ENCODE results near the gene LOXL4.

Gene LOXL4

GRCh38 chr10:98244586-98244985, 23.4 kb downstream of the LOXL4 start:
- Histone ChIP-seq H3K14ac (ENCODE audit: low read length in 2 of 2) (no peak overlapping the region), H3K4me3 (ENCODE audit: insufficient read depth in 1 of 2, low read depth in 1 of 2, low read length in 2 of 2) (no peak overlapping the region)
- 100% methylated on average over 2 of the region's 2 CpGs for WGBS

GRCh38 chr10:98244141-98244540, 23.9 kb downstream of the LOXL4 start:
- H3K14ac ChIP-seq (ENCODE audit: low read length in 2 of 2): no peak overlapping the region
- H3K27ac ChIP-seq (ENCODE audit: low read length, poor library complexity, severe bottlenecking): no peak overlapping the region
- WGBS: 98% methylated on average over 5 of the region's 5 CpGs
- H2BK120ac ChIP-seq (ENCODE audit: low read depth, low read length): no peak overlapping the region
- H3K4me2 ChIP-seq (ENCODE audit: low read length, poor library complexity, severe bottlenecking): no peak overlapping the region
- H3K4me1 ChIP-seq (ENCODE audit: control insufficient read depth, insufficient read depth, low read depth, low read length): peaks cover 5% of the 10 kb centered on the region
- no peak overlapping the region for H3K18ac ChIP-seq (ENCODE audit: low read depth in 1 of 2, low read length in 2 of 2)
- no peak overlapping the region for H2AK5ac ChIP-seq (ENCODE audit: low read length, severe bottlenecking)
- no peaks in the 10 kb centered on the region for H3K9me3 ChIP-seq (ENCODE audit: control insufficient read depth, low read length)
- H2AFZ ChIP-seq (ENCODE audit: low read depth, low read length): no peak overlapping the region
- peaks cover 6% of the 10 kb centered on the region for H3K79me1 ChIP-seq (replicated peaks; ENCODE audit: low read length, poor library complexity, severe bottlenecking)
- DNase-seq: no peak
- no peak overlapping the region for H3K23ac ChIP-seq (ENCODE audit: low read length in 2 of 2)
- H2BK5ac ChIP-seq (ENCODE audit: low read depth, low read length, poor library complexity, severe bottlenecking): no peak overlapping the region
- H2BK15ac ChIP-seq (ENCODE audit: low read depth, poor library complexity, severe bottlenecking): peak overlapping the region; percentile 30
- H3K4ac ChIP-seq (ENCODE audit: low read depth in 1 of 2, low read length in 2 of 2): no peak overlapping the region
- H4K91ac ChIP-seq (ENCODE audit: low read length): no peak overlapping the region
- no peak overlapping the region for H4K8ac ChIP-seq (ENCODE audit: low read length)
- no peaks in the 10 kb centered on the region for H3K27me3 ChIP-seq (ENCODE audit: control insufficient read depth in 1 of 2, insufficient read depth in 1 of 2, low read length in 2 of 2)
- no peak overlapping the region for H3K9ac ChIP-seq (ENCODE audit: low read length)
- H3K4me3 ChIP-seq (ENCODE audit: insufficient read depth in 1 of 2, low read depth in 1 of 2, low read length in 2 of 2): no peak overlapping the region
- H3K36me3 ChIP-seq (ENCODE audit: control insufficient read depth in 1 of 2, insufficient read depth in 2 of 2, low read depth in 1 of 2, low read length in 2 of 2): peaks cover 25 to 69% of the 10 kb centered on the region in 2 experiments
- H2BK12ac ChIP-seq (ENCODE audit: low read length in 2 of 2): no peak overlapping the region

More at GRCh38 chr10:98244586-98244985, 23.4 kb downstream of the LOXL4 start:
- no peak overlapping the region for H2AK5ac ChIP-seq (ENCODE audit: low read length, severe bottlenecking)
- H4K8ac ChIP-seq (ENCODE audit: low read length): no peak overlapping the region
- H2AFZ ChIP-seq (ENCODE audit: low read depth, low read length): no peak overlapping the region
- H3K27ac ChIP-seq (ENCODE audit: low read length, poor library complexity, severe bottlenecking): no peak overlapping the region
- no peak overlapping the region for H3K18ac ChIP-seq (ENCODE audit: low read depth in 1 of 2, low read length in 2 of 2)
- H2BK120ac ChIP-seq (ENCODE audit: low read depth, low read length): no peak overlapping the region
- no peak overlapping the region for H2BK5ac ChIP-seq (ENCODE audit: low read depth, low read length, poor library complexity, severe bottlenecking)
- no peak overlapping the region for H3K4ac ChIP-seq (ENCODE audit: low read depth in 1 of 2, low read length in 2 of 2)
- H3K9me3 ChIP-seq (ENCODE audit: control insufficient read depth, low read length): no peaks in the 10 kb centered on the region
- no peak overlapping the region for H3K4me2 ChIP-seq (ENCODE audit: low read length, poor library complexity, severe bottlenecking)
- H3K9ac ChIP-seq (ENCODE audit: low read length): no peak overlapping the region
- no peak overlapping the region for H4K91ac ChIP-seq (ENCODE audit: low read length)
- no peak overlapping the region for H3K23ac ChIP-seq (ENCODE audit: low read length in 2 of 2)
- no peak for DNase-seq
- no peak overlapping the region for H2BK12ac ChIP-seq (ENCODE audit: low read length in 2 of 2)
- no peak overlapping the region for H2BK15ac ChIP-seq (ENCODE audit: low read depth, poor library complexity, severe bottlenecking)
- H3K4me1 ChIP-seq (ENCODE audit: control insufficient read depth, insufficient read depth, low read depth, low read length): peaks cover 5% of the 10 kb centered on the region
- peaks cover 8% of the 10 kb centered on the region for H3K79me1 ChIP-seq (replicated peaks; ENCODE audit: low read length, poor library complexity, severe bottlenecking)
- H3K36me3 ChIP-seq (ENCODE audit: control insufficient read depth in 1 of 2, insufficient read depth in 2 of 2, low read depth in 1 of 2, low read length in 2 of 2): peaks cover 25 to 70% of the 10 kb centered on the region in 2 experiments
- H3K27me3 ChIP-seq (ENCODE audit: control insufficient read depth in 1 of 2, insufficient read depth in 1 of 2, low read length in 2 of 2): no peaks in the 10 kb centered on the region

DNA sequence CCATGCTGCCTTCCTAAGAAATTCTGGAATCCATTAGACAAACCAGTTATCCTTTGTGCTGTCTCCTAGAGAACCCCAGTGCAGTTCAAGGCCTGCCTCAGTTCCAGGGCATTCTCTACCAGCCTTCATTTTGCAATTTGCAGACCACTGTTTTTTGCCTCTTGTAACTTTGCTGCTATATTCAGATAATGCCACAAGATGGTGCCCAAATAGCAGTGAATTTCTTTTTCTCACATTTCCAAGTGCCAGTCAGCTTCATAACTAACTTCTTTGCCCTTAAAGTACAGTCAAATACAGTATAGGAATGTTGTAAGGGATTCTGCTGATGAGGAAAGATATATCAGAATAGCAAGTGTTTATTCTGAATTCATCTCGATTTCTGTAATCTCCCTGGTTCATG, 25.2 kb downstream of the LOXL4 start:
- no peak overlapping the region for H3K4me3 ChIP-seq (ENCODE audit: insufficient read depth in 1 of 2, low read depth in 1 of 2, low read length in 2 of 2)
- peaks cover 2% of the 10 kb centered on the region for H3K79me1 ChIP-seq (replicated peaks; ENCODE audit: low read length, poor library complexity, severe bottlenecking)
- no peak overlapping the region for H3K4me2 ChIP-seq (ENCODE audit: low read length, poor library complexity, severe bottlenecking)
- no peak overlapping the region for H2BK120ac ChIP-seq (ENCODE audit: low read depth, low read length)
- WGBS: 100% methylated on average over 1 of the region's 1 CpG
- no peak overlapping the region for H3K9ac ChIP-seq (ENCODE audit: low read length)
- H3K18ac ChIP-seq (ENCODE audit: low read depth in 1 of 2, low read length in 2 of 2): no peak overlapping the region
- H2AK5ac ChIP-seq (ENCODE audit: low read length, severe bottlenecking): no peak overlapping the region
- H3K23ac ChIP-seq (ENCODE audit: low read length in 2 of 2): no peak overlapping the region
- H3K9me3 ChIP-seq (ENCODE audit: control insufficient read depth, low read length): no peaks in the 10 kb centered on the region
- no peak overlapping the region for H2AFZ ChIP-seq (ENCODE audit: low read depth, low read length)
- no peak overlapping the region for H2BK12ac ChIP-seq (ENCODE audit: low read length in 2 of 2)
- H3K4me1 ChIP-seq (ENCODE audit: control insufficient read depth, insufficient read depth, low read depth, low read length): peaks cover 5% of the 10 kb centered on the region
- no peaks in the 10 kb centered on the region for H3K27me3 ChIP-seq (ENCODE audit: control insufficient read depth in 1 of 2, insufficient read depth in 1 of 2, low read length in 2 of 2)
- H2BK15ac ChIP-seq (ENCODE audit: low read depth, poor library complexity, severe bottlenecking): no peak overlapping the region
- no peak overlapping the region for H3K27ac ChIP-seq (ENCODE audit: low read length, poor library complexity, severe bottlenecking)
- H3K14ac ChIP-seq (ENCODE audit: low read length in 2 of 2): no peak overlapping the region
- no peak overlapping the region for H2BK5ac ChIP-seq (ENCODE audit: low read depth, low read length, poor library complexity, severe bottlenecking)
- DNase-seq: peak; percentile 59
- H3K4ac ChIP-seq (ENCODE audit: low read depth in 1 of 2, low read length in 2 of 2): no peak overlapping the region
- H4K8ac ChIP-seq (ENCODE audit: low read length): no peak overlapping the region
- H3K36me3 ChIP-seq (ENCODE audit: control insufficient read depth in 1 of 2, insufficient read depth in 2 of 2, low read depth in 1 of 2, low read length in 2 of 2): peaks cover 16 to 69% of the 10 kb centered on the region in 2 experiments
- no peak overlapping the region for H4K91ac ChIP-seq (ENCODE audit: low read length)

- H2BK5ac ChIP-seq (ENCODE audit: low read depth, low read length, poor library complexity, severe bottlenecking): no peak overlapping the region
- DNase-seq: no peak
- no peak overlapping the region for H3K4ac ChIP-seq (ENCODE audit: low read depth in 1 of 2, low read length in 2 of 2)
- no peak overlapping the region for H3K27ac ChIP-seq (ENCODE audit: low read length, poor library complexity, severe bottlenecking)
- no peaks in the 10 kb centered on the region for H3K4me1 ChIP-seq (ENCODE audit: control insufficient read depth, insufficient read depth, low read depth, low read length)
- no peak overlapping the region for H3K4me3 ChIP-seq (ENCODE audit: insufficient read depth in 1 of 2, low read depth in 1 of 2, low read length in 2 of 2)
- no peak overlapping the region for H3K4me2 ChIP-seq (ENCODE audit: low read length, poor library complexity, severe bottlenecking)
- no peak overlapping the region for H3K23ac ChIP-seq (ENCODE audit: low read length in 2 of 2)
- no peak overlapping the region for H4K91ac ChIP-seq (ENCODE audit: low read length)
- no peak overlapping the region for H3K18ac ChIP-seq (ENCODE audit: low read depth in 1 of 2, low read length in 2 of 2)
- H2AK5ac ChIP-seq (ENCODE audit: low read length, severe bottlenecking): no peak overlapping the region
- H3K9ac ChIP-seq (ENCODE audit: low read length): no peak overlapping the region
- WGBS: no CpG with 5 or more reads among the region's 3 CpGs
- no peak overlapping the region for H2BK12ac ChIP-seq (ENCODE audit: low read length in 2 of 2)
- H3K9me3 ChIP-seq (ENCODE audit: control insufficient read depth, low read length): no peaks in the 10 kb centered on the region
- H2BK15ac ChIP-seq (ENCODE audit: low read depth, poor library complexity, severe bottlenecking): no peak overlapping the region
- no peak overlapping the region for H4K8ac ChIP-seq (ENCODE audit: low read length)
- peaks cover 16 to 65% of the 10 kb centered on the region in 2 experiments for H3K36me3 ChIP-seq (ENCODE audit: control insufficient read depth in 1 of 2, insufficient read depth in 2 of 2, low read depth in 1 of 2, low read length in 2 of 2)
- H3K27me3 ChIP-seq (ENCODE audit: control insufficient read depth in 1 of 2, insufficient read depth in 1 of 2, low read length in 2 of 2): no peaks in the 10 kb centered on the region
- no peak overlapping the region for H3K14ac ChIP-seq (ENCODE audit: low read length in 2 of 2)
- H2AFZ ChIP-seq (ENCODE audit: low read depth, low read length): no peak overlapping the region
- H3K79me1 ChIP-seq (replicated peaks; ENCODE audit: low read length, poor library complexity, severe bottlenecking): peaks cover 7% of the 10 kb centered on the region
- no peak overlapping the region for H2BK120ac ChIP-seq (ENCODE audit: low read depth, low read length)
Observed at GRCh38 chr10:98240524-98240923, 27.5 kb downstream of the LOXL4 start.

Measured in mesenchymal stem cell (in vitro differentiated cells and primary cell).